ENCODE data around the gene TAC4.

The TAC4 gene

DNA sequence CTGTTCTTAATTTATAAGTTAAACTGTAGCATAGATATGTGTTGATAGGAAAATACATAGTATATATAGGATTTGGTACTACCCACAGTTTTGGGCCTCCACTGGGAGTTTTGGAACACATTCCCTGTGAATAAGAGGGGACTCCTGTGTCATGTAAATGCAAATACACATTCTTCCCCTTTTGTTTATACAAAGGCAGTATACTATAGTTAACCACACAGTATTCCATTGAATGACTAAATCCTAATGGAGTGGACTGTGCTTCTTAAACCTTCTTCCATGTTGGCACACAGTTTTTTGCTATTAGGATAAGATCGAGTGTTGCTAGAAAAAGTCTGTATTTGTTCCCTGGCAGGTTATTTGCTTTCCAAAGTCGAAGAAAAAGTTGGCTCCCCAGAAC, 22.2 kb downstream of the TAC4 start:
- TF ChIP-seq, protein P1, sequence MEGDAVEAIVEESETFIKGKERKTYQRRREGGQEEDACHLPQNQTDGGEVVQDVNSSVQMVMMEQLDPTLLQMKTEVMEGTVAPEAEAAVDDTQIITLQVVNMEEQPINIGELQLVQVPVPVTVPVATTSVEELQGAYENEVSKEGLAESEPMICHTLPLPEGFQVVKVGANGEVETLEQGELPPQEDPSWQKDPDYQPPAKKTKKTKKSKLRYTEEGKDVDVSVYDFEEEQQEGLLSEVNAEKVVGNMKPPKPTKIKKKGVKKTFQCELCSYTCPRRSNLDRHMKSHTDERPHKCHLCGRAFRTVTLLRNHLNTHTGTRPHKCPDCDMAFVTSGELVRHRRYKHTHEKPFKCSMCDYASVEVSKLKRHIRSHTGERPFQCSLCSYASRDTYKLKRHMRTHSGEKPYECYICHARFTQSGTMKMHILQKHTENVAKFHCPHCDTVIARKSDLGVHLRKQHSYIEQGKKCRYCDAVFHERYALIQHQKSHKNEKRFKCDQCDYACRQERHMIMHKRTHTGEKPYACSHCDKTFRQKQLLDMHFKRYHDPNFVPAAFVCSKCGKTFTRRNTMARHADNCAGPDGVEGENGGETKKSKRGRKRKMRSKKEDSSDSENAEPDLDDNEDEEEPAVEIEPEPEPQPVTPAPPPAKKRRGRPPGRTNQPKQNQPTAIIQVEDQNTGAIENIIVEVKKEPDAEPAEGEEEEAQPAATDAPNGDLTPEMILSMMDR (IDR thresholded peaks at IDR 0.05; ENCODE audit: insufficient read depth, low read length, poor library complexity, severe bottlenecking): no peak
- peaks cover 16% of the 10 kb centered on the region for H3K36me3 ChIP-seq (ENCODE audit: control insufficient read depth, insufficient read depth, low read length)
- no peak for DNase-seq (ENCODE audit: extremely low read depth, insufficient read length)
- no peak overlapping the region for H3K4me3 ChIP-seq (replicated peaks; ENCODE audit: low read depth, low read length)
- no peaks in the 10 kb centered on the region for H3K27me3 ChIP-seq (replicated peaks; ENCODE audit: control insufficient read depth, insufficient read depth, low read length)

- no peak overlapping the region for H3K4me3 ChIP-seq (replicated peaks; ENCODE audit: low read depth, low read length)
- H3K27me3 ChIP-seq (replicated peaks; ENCODE audit: control insufficient read depth, insufficient read depth, low read length): no peaks in the 10 kb centered on the region
- TF ChIP-seq, protein P1 (IDR thresholded peaks at IDR 0.05; ENCODE audit: insufficient read depth, low read length, poor library complexity, severe bottlenecking): no peak
- peaks cover 15% of the 10 kb centered on the region for H3K36me3 ChIP-seq (ENCODE audit: control insufficient read depth, insufficient read depth, low read length)
- no peak for DNase-seq (ENCODE audit: extremely low read depth, insufficient read length)
These were observed 24.3 kb downstream of the TAC4 start for GRCh38 chr17:49823614-49824013.

DNA sequence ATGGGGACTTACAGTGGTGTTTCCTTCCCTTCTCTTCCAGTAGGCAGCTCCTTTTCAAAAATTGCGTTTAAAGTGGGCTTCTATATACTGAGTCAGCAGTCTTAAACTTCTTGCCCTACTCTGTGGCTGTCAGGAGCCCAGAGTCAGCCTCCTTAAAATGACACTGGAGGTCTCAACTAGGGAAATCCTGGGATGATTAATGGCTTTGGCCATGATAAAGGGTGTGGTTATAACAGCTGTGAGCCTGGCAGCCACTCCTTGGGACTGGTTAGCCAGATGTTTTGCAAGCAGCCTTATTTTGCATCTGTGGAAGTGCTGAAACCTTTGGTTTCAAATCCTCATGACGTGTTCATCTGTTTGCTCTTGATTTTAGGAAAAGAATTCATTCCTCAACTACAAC, 25.0 kb downstream of the TAC4 start:
- DNase-seq (ENCODE audit: extremely low read depth, insufficient read length): no peak
- Histone ChIP-seq H3K4me3 (replicated peaks; ENCODE audit: low read depth, low read length) (no peak overlapping the region), H3K36me3 (ENCODE audit: control insufficient read depth, insufficient read depth, low read length) (peaks cover 17% of the 10 kb centered on the region), H3K27me3 (replicated peaks; ENCODE audit: control insufficient read depth, insufficient read depth, low read length) (no peaks in the 10 kb centered on the region)
- TF ChIP-seq, protein P1 (IDR thresholded peaks at IDR 0.05; ENCODE audit: insufficient read depth, low read length, poor library complexity, severe bottlenecking): no peak

DNA sequence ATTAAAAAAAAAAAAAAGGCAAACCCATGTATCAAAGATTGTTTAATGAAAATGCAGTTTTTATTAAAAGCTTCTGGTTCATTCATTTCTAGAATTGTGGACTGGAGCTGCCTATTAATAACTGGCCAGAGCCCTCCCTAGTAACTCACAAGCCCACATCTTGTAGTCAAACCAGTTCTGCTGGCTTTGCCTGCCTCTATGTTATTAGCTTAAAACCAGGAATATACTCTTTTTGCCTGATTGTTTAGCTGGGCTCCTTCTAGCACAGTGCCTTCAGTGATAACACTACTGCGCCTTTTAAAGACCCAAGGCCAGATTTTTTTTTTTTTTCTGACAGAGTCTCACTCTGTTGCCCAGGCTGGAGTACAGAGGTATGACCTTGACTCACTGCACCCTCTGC, 26.0 kb downstream of the TAC4 start:
- H3K36me3 ChIP-seq (ENCODE audit: control insufficient read depth, insufficient read depth, low read length): peaks cover 18% of the 10 kb centered on the region
- TF ChIP-seq, protein P1 (IDR thresholded peaks at IDR 0.05; ENCODE audit: insufficient read depth, low read length, poor library complexity, severe bottlenecking): no peak
- H3K4me3 ChIP-seq (replicated peaks; ENCODE audit: low read depth, low read length): no peak overlapping the region
- H3K27me3 ChIP-seq (replicated peaks; ENCODE audit: control insufficient read depth, insufficient read depth, low read length): no peaks in the 10 kb centered on the region
- no peak for DNase-seq (ENCODE audit: extremely low read depth, insufficient read length)

DNA sequence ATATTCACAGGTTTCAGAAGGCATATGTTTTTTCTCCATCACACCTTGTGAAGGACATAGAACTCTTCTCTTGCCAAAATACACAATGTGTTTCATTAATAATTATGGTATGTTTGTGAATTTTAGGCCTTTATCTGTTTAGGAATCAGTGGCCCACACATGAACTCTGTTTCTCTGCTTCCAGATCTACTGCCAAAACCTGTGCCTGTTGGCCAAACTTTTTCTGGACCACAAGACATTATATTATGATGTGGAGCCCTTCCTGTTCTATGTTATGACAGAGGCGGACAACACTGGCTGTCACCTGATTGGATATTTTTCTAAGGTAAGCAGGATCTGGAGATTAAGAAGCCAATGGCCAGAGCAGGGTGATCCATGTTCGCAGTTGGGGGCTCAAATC, 26.4 kb downstream of the TAC4 start:
- H3K36me3 ChIP-seq (ENCODE audit: control insufficient read depth, insufficient read depth, low read length): peaks cover 15% of the 10 kb centered on the region
- H3K4me3 ChIP-seq (replicated peaks; ENCODE audit: low read depth, low read length): no peak overlapping the region
- DNase-seq (ENCODE audit: extremely low read depth, insufficient read length): no peak
- TF ChIP-seq, protein P1 (IDR thresholded peaks at IDR 0.05; ENCODE audit: insufficient read depth, low read length, poor library complexity, severe bottlenecking): no peak
- H3K27me3 ChIP-seq (replicated peaks; ENCODE audit: control insufficient read depth, insufficient read depth, low read length): no peaks in the 10 kb centered on the region

GRCh38 chr17:49820773-49821172, 27.1 kb downstream of the TAC4 start:
- Histone ChIP-seq H3K36me3 (ENCODE audit: control insufficient read depth, insufficient read depth, low read length) (peaks cover 16% of the 10 kb centered on the region), H3K27me3 (replicated peaks; ENCODE audit: control insufficient read depth, insufficient read depth, low read length) (no peaks in the 10 kb centered on the region), H3K4me3 (replicated peaks; ENCODE audit: low read depth, low read length) (no peak overlapping the region)
- DNase-seq (ENCODE audit: extremely low read depth, insufficient read length): no peak
- TF ChIP-seq, protein P1 (IDR thresholded peaks at IDR 0.05; ENCODE audit: insufficient read depth, low read length, poor library complexity, severe bottlenecking): no peak

Data from GM06990 (cell line).